HUDEP-2 (cell line): ENCODE measurements around the gene GID4.

ENCODE experiments used
- DNase-seq, 76 experiments: peaks; one replicate each; lab custom pipeline; 2025; ENCODE audit not compliant: unreplicated experiment in 76 of 76; lab: John Stamatoyannopoulos, UW

The GID4 gene

GRCh38 chr17:18093616-18094408 lies 54.6 kb downstream of the GID4 start:
- DNase-seq: peak in 71 of 76 experiments; percentile 18 to 84 (median 63)

- no peak for DNase-seq
Measured at GRCh38 chr17:18094409-18094807, 55.2 kb downstream of the GID4 start.

GRCh38 chr17:18099516-18099915 lies 60.3 kb downstream of the GID4 start:
- no peak for DNase-seq

- DNase-seq: no peak
Measured at GRCh38 chr17:18100616-18101015, 61.4 kb downstream of the GID4 start.

- DNase-seq: no peak
Measured at GRCh38 chr17:18101828-18102227, 62.6 kb downstream of the GID4 start.

- no peak for DNase-seq
Measured at GRCh38 chr17:18102640-18103039, 63.4 kb downstream of the GID4 start.

GRCh38 chr17:18105027-18105426 lies 65.8 kb downstream of the GID4 start:
- DNase-seq: no peak

GRCh38 chr17:18105595-18105994 lies 66.4 kb downstream of the GID4 start:
- DNase-seq: no peak

GRCh38 chr17:18106211-18106610 lies 67.0 kb downstream of the GID4 start:
- no peak for DNase-seq

- DNase-seq: no peak
Measured at GRCh38 chr17:18107061-18107790, 68.0 kb downstream of the GID4 start.

GRCh38 chr17:18107971-18108370 lies 68.8 kb downstream of the GID4 start:
- no peak for DNase-seq

- no peak for DNase-seq
Measured at GRCh38 chr17:18108401-18109312, 69.4 kb downstream of the GID4 start, which contains the start of gene MYO15A. MYO15A (plus strand) TSS chr17:18108756; CDS start chr17:18118801, 10,045 bp downstream.

GRCh38 chr17:18109935-18110485 lies 70.8 kb downstream of the GID4 start:
- DNase-seq: no peak

- DNase-seq: no peak
Measured at GRCh38 chr17:18110636-18111145, 71.5 kb downstream of the GID4 start.

- DNase-seq: no peak
Measured at GRCh38 chr17:18111330-18111971, 72.2 kb downstream of the GID4 start.

GRCh38 chr17:18115517-18115916 lies 76.3 kb downstream of the GID4 start:
- DNase-seq: no peak

GRCh38 chr17:18116078-18116477 lies 76.9 kb downstream of the GID4 start:
- no peak for DNase-seq

GRCh38 chr17:18117533-18117932 lies 78.3 kb downstream of the GID4 start:
- DNase-seq: no peak
